ENCODE measurements around the gene MAN1B1.

- no peak for TF ChIP-seq CTCF (optimal IDR thresholded peaks at IDR 0.05 in 1 of 3, IDR thresholded peaks at IDR 0.05 in 1 of 3, conservative IDR thresholded peaks at IDR 0.05 in 1 of 3; ENCODE audit: extremely low read depth in 1 of 3, insufficient read depth in 2 of 3, low read length in 3 of 3)
- no peak for TF ChIP-seq EZH2 (IDR thresholded peaks at IDR 0.05; ENCODE audit: low read length)
Measured at GRCh38 chr9:137070201-137070905, 16.4 kb upstream of the MAN1B1 start, which contains the start of gene SAPCD2.

Measured in keratinocyte (primary cell).